Naive thymus-derived CD4-positive, alpha-beta T cell (primary cell): Measurements from ENCODE around the gene DSCAM. TPM values are rescaled to one million over a fixed set of nuclear protein-coding genes. Genes with fewer than 3 reads are reported as not detected.

ENCODE experiments used
- ATAC-seq: fragments of 150-1000 bp; cut with Tn5 transposase; 2 replicates; pipeline ENCODE4 v1.10.0; 2021; ENCODE audit warnings: mild to moderate bottlenecking, moderate library complexity
- CTCF ChIA-PET: fragments of 350-600 bp; sonication (Branson Sonifier 250); formaldehyde crosslinking; loops from one replicate; lab custom pipeline; 2021; ENCODE audit warnings: antibody characterized with exemption; lab: Charles Lee
- POLR2A ChIA-PET: fragments of 350-600 bp; sonication (Branson Sonifier 250); formaldehyde crosslinking; loops from one replicate; lab custom pipeline; 2021; ENCODE audit warnings: antibody characterized with exemption, inconsistent platforms; lab: Charles Lee
- DNase-seq, 9 donors: peaks; one replicate each; pipeline versions ENCODE4 v3.0.0 to v3.0.0-alpha.2; 2020 to 2022; ENCODE audit warnings: mixed read lengths in 1 of 9
- H3K27ac ChIP-seq: one replicate; pipeline ENCODE4 v1.7.0; 2013; ENCODE audit warnings: mild to moderate bottlenecking, low read depth, low read length, moderate library complexity
- H3K27me3 ChIP-seq, 2 donors: one replicate each; pipeline ENCODE4 v1.7.0; 2013; ENCODE audit warnings: low read length in 2 of 2, mild to moderate bottlenecking in 2 of 2, moderate library complexity in 2 of 2; ENCODE audit not compliant: control insufficient read depth in 2 of 2, insufficient read depth in 2 of 2
- H3K36me3 ChIP-seq, 3 experiments: 1 replicate in 2 of 3; 2 replicates in 1 of 3; pipeline ENCODE4 v1.7.0; 2013; ENCODE audit warnings: low read length in 3 of 3, mild to moderate bottlenecking in 3 of 3, moderate library complexity in 1 of 3; ENCODE audit not compliant: insufficient read depth in 3 of 3, control insufficient read depth in 2 of 3
- H3K4me1 ChIP-seq, 2 donors: one replicate each; pipeline ENCODE4 v1.7.0; 2013; ENCODE audit warnings: low read length in 2 of 2, mild to moderate bottlenecking in 2 of 2, moderate library complexity in 1 of 2; ENCODE audit not compliant: control insufficient read depth in 2 of 2, insufficient read depth in 2 of 2
- H3K4me3 ChIP-seq: 2 replicates; pipeline ENCODE4 v1.7.0; 2013; ENCODE audit warnings: mild to moderate bottlenecking, low read length
- H3K9me3 ChIP-seq, 3 experiments: 1 replicate in 2 of 3; 2 replicates in 1 of 3; pipeline ENCODE4 v1.7.0; 2013; ENCODE audit warnings: low read length in 3 of 3; ENCODE audit not compliant: control insufficient read depth in 2 of 3
- H3K27ac Mint-ChIP-seq, 9 donors: one replicate each; pipeline ENCODE4 v1.8.0; 2020 to 2022; ENCODE audit warnings: mixed read lengths in 9 of 9, mild to moderate bottlenecking in 8 of 9, moderate library complexity in 5 of 9, inconsistent platforms in 2 of 9
- H3K27me3 Mint-ChIP-seq, 5 donors: one replicate each; pipeline ENCODE4 v1.8.0; 2021 to 2022; ENCODE audit warnings: mixed read lengths in 5 of 5, mild to moderate bottlenecking in 1 of 5
- H3K36me3 Mint-ChIP-seq, 5 donors: one replicate each; pipeline ENCODE4 v1.8.0; 2020 to 2022; ENCODE audit warnings: mixed read lengths in 5 of 5, mild to moderate bottlenecking in 3 of 5, inconsistent platforms in 1 of 5
- H3K4me1 Mint-ChIP-seq, 7 donors: one replicate each; pipeline ENCODE4 v1.8.0; 2020 to 2022; ENCODE audit warnings: mixed read lengths in 7 of 7, mild to moderate bottlenecking in 3 of 7, inconsistent platforms in 1 of 7
- H3K4me3 Mint-ChIP-seq, 10 donors: one replicate each; pipeline ENCODE4 v1.8.0; 2020 to 2022; ENCODE audit warnings: mild to moderate bottlenecking in 10 of 10, mixed read lengths in 10 of 10, moderate library complexity in 6 of 10, inconsistent platforms in 2 of 10
- H3K9me3 Mint-ChIP-seq, 11 donors: one replicate each; pipeline ENCODE4 v1.8.0; 2020 to 2022; ENCODE audit warnings: mixed read lengths in 11 of 11, mild to moderate bottlenecking in 4 of 11, inconsistent platforms in 1 of 11, moderate library complexity in 1 of 11
- intact Hi-C, 2 donors: fragments of 100-400 bp; cut with micrococcal nuclease; formaldehyde crosslinking; loops; one replicate each; pipeline ENCODE4 v1.15.1; 2023
- polyA plus RNA-seq, 2 donors: library from polyadenylated mRNA; unstranded; fragments of 300-500 nt; fragmentation: Illumina TruSeq; gene quantifications; one replicate each; pipeline ENCODE4 v1.2.3, GENCODE V29; 2021
- total RNA-seq, 6 experiments: library from RNA in 5 of 6; stranded (reverse) in 5 of 6; gene quantifications; 1 replicate in 5 of 6; 2 replicates in 1 of 6; pipeline ENCODE4 v1.2.3 and lab custom pipeline; 2021 to 2026

Gene DSCAM
- total and polyA plus RNA-seq, 7 experiments from 2014 or later, result not detected

DNA sequence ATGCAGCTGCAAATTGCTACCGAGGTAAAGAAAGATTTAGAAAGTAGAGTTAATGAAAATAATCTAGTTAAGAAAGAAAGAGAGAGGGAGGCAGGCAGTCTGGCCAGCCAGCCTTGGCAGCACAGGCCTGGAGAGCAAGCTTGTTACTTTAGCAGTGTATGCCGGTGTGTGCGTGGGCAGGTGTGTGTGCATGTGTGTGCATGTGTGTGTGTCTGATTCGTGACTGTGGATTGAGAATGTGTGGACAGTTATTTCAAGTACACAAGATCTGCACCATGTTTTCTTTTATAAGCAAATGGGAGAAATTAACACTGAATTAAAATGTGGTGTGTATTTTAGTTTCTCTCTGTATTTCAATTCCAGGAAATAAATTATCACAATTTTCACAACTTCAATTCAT is 211.6 kb downstream of the DSCAM start:
- intact Hi-C loops, result no loop called here
- H3K4me1 Mint-ChIP-seq, result no peaks in the 10 kb centered on the region
- peaks cover 0 to 14% (median 0%) of the 10 kb centered on the region in 5 donors for H3K27me3 Mint-ChIP-seq
- H3K4me1 ChIP-seq, result no peaks in the 10 kb centered on the region
- no peaks in the 10 kb centered on the region for H3K36me3 ChIP-seq
- ATAC-seq (no peak), DNase-seq (no peak)
- CTCF ChIA-PET, result no interaction called here
- H3K9me3 ChIP-seq, result no peaks in the 10 kb centered on the region
- no peak overlapping the region for H3K27ac Mint-ChIP-seq
- no peaks in the 10 kb centered on the region for H3K36me3 Mint-ChIP-seq
- H3K9me3 Mint-ChIP-seq, result peaks cover 0 to 6% (median 0%) of the 10 kb centered on the region in 11 donors
- no peaks in the 10 kb centered on the region for H3K27me3 ChIP-seq
- POLR2A ChIA-PET, result no interaction called here
- no peak overlapping the region for H3K4me3 ChIP-seq
- H3K27ac ChIP-seq, result no peak overlapping the region
- H3K4me3 Mint-ChIP-seq, result no peak overlapping the region

DNA sequence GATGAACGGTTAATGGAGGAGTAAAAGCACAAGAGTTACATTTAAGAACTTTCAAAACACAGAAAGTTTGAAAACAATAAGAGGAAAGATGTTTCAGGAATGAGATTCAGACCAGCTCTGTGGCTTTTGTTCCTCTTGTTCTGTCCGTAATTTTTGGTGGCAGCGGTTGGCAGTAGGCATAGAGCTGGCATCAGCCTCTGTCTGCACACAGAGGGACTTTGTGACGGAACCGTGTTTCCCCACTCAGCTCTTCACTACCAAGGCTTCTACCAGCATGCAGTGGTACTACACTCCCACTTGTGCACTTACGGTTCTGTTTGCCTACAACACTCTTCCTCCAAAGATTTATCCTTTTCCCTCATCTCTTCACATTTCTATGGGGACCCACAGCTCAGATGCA is 212.8 kb downstream of the DSCAM start:
- Mint-ChIP-seq H3K4me3 (no peak overlapping the region), H3K9me3 (peaks cover 0 to 8% (median 4%) of the 10 kb centered on the region in 11 donors), H3K27ac (peak overlapping the region in 1 of 9 donors; percentile 27), H3K27me3 (peaks cover 0 to 11% (median 0%) of the 10 kb centered on the region in 5 donors), H3K36me3 (no peaks in the 10 kb centered on the region), H3K4me1 (peaks cover 0 to 2% (median 0%) of the 10 kb centered on the region in 7 donors)
- intact Hi-C loops, result no loop called here
- Histone ChIP-seq H3K27ac (no peak overlapping the region), H3K36me3 (no peaks in the 10 kb centered on the region), H3K27me3 (no peaks in the 10 kb centered on the region), H3K9me3 (no peaks in the 10 kb centered on the region), H3K4me3 (no peak overlapping the region), H3K4me1 (no peaks in the 10 kb centered on the region)
- CTCF ChIA-PET, result interaction anchor here (0.6 kb wide), 1 partner anchor 14 kb away, joined by 3 read pairs; no protein-coding TSS in a partner anchor
- no peak for ATAC-seq
- DNase-seq, result no peak
- POLR2A ChIA-PET, result no interaction called here

DNA sequence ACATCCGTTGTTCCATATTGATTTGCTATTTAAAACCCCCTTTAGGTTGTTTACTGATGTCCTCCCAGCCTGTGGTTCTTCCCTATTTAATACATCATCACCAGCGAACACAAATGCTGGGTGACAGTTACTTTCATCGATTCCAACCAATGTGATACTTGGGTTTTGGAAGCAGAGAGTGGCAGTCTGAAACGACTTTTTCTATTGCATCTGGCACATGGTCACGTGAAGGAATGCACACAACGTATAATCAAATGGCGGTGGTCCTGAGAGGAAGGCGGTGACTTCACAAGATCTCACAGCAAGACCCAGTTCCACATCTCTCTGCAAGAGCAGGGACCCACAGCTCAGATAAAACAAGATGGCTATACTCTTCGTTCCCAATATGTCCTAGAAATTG is 213.9 kb downstream of the DSCAM start:
- no peaks in the 10 kb centered on the region for H3K4me1 ChIP-seq
- no peaks in the 10 kb centered on the region for H3K27me3 ChIP-seq
- intact Hi-C loops, result no loop called here
- H3K36me3 Mint-ChIP-seq, result no peaks in the 10 kb centered on the region
- H3K27ac Mint-ChIP-seq, result no peak overlapping the region
- peaks cover 0 to 11% (median 0%) of the 10 kb centered on the region in 5 donors for H3K27me3 Mint-ChIP-seq
- no peaks in the 10 kb centered on the region for H3K36me3 ChIP-seq
- ATAC-seq (no peak), DNase-seq (no peak)
- peaks cover 0 to 8% (median 4%) of the 10 kb centered on the region in 11 donors for H3K9me3 Mint-ChIP-seq
- H3K9me3 ChIP-seq, result no peaks in the 10 kb centered on the region
- ChIA-PET POLR2A (no interaction called here), CTCF (no interaction called here)
- H3K4me3 ChIP-seq, result no peak overlapping the region
- no peak overlapping the region for H3K4me3 Mint-ChIP-seq
- H3K4me1 Mint-ChIP-seq, result peaks cover 0 to 2% (median 0%) of the 10 kb centered on the region in 7 donors
- H3K27ac ChIP-seq, result no peak overlapping the region

DNA sequence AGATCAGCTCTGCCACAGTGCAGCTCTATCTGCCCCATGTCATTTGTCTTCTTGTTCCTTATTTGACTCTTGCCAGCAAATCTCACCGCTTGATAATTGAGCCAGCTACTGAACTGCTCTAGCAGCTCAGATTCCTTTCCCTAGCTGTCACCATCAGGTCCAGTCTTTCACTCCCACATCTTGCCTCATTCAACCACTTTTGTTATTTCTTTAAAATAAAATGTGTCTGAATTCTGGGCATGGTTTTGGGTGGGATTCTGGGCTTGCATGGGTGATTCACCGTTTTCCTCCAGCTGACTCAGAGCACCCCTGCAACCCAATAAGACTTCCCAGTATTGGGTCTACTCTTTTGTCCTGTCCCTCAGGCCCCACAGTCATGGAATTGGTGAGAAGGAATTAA is 215.7 kb downstream of the DSCAM start:
- no peak overlapping the region for H3K4me3 Mint-ChIP-seq
- peaks cover 0 to 8% (median 4%) of the 10 kb centered on the region in 11 donors for H3K9me3 Mint-ChIP-seq
- intact Hi-C loops, result no loop called here
- H3K27me3 Mint-ChIP-seq, result peaks cover 0 to 11% (median 3%) of the 10 kb centered on the region in 5 donors
- no peaks in the 10 kb centered on the region for H3K36me3 ChIP-seq
- ChIA-PET POLR2A (no interaction called here), CTCF (interaction anchor here (0.6 kb wide), 1 partner anchor 939 kb away, joined by 4 read pairs; no protein-coding TSS in a partner anchor)
- H3K27ac Mint-ChIP-seq, result no peak overlapping the region
- no peak overlapping the region for H3K27ac ChIP-seq
- H3K36me3 Mint-ChIP-seq, result no peaks in the 10 kb centered on the region
- H3K27me3 ChIP-seq, result no peaks in the 10 kb centered on the region
- DNase-seq (no peak), ATAC-seq (no peak)
- H3K4me1 Mint-ChIP-seq, result peaks cover 0 to 2% (median 0%) of the 10 kb centered on the region in 7 donors
- no peaks in the 10 kb centered on the region for H3K4me1 ChIP-seq
- no peaks in the 10 kb centered on the region for H3K9me3 ChIP-seq
- no peak overlapping the region for H3K4me3 ChIP-seq

DNA sequence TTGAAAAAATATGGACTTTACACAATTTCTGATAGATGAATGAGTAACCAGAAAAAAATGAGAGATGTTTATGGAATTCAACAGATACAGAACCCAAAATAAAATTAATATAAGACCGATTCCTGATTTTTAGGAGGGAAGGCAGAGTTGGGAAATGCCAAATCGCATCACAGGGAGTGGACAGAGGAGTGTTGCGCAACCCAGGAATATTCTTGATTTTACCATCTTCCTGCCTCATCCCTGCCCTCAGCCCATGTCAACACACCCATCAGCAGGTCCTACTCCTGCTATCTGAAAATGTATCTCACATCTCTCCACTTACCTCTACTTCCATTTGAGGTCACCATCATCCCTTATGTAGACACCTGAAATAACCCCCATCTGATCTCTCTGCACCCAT is 221.0 kb downstream of the DSCAM start:
- DNase-seq, result no peak
- CTCF ChIA-PET, result no interaction called here
- Histone ChIP-seq H3K4me3 (no peak overlapping the region), H3K4me1 (no peaks in the 10 kb centered on the region), H3K27me3 (no peaks in the 10 kb centered on the region), H3K27ac (no peak overlapping the region), H3K9me3 (no peaks in the 10 kb centered on the region), H3K36me3 (no peaks in the 10 kb centered on the region)
- intact Hi-C loops, result no loop called here
- POLR2A ChIA-PET, result no interaction called here
- H3K4me1 Mint-ChIP-seq, result peaks cover 0 to 2% (median 0%) of the 10 kb centered on the region in 7 donors
- no peak for ATAC-seq
- peaks cover 0 to 6% (median 3%) of the 10 kb centered on the region in 5 donors for H3K27me3 Mint-ChIP-seq
- H3K27ac Mint-ChIP-seq, result no peak overlapping the region
- H3K36me3 Mint-ChIP-seq, result no peaks in the 10 kb centered on the region
- peaks cover 0 to 14% (median 4%) of the 10 kb centered on the region in 11 donors for H3K9me3 Mint-ChIP-seq
- no peak overlapping the region for H3K4me3 Mint-ChIP-seq

DNA sequence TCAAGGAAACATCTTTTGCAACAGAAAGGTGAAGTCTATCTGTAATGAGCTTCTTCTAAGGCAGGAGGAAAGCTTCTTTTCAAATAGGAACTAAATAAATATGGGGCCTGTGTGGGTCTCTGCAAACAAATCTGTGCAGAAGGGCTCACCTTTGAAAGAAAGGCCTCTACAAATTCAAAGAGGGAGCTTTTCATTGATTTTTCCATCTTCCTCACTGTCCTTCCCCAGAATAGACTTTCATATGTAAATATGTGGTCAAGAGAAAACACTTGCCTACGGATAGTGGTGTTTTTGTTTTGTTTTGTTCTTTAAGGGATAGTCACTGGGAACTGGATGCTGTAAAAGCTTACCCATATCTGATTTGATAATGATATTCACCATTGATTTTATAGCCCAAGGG is 223.4 kb downstream of the DSCAM start:
- H3K4me1 ChIP-seq, result no peaks in the 10 kb centered on the region
- H3K4me3 ChIP-seq, result no peak overlapping the region
- ChIA-PET POLR2A (no interaction called here), CTCF (no interaction called here)
- no peak for DNase-seq
- H3K27me3 Mint-ChIP-seq, result peaks cover 0 to 6% (median 3%) of the 10 kb centered on the region in 5 donors
- no peaks in the 10 kb centered on the region for H3K9me3 ChIP-seq
- H3K4me1 Mint-ChIP-seq, result no peaks in the 10 kb centered on the region
- H3K27ac ChIP-seq, result no peak overlapping the region
- intact Hi-C loops, result no loop called here
- H3K4me3 Mint-ChIP-seq, result no peak overlapping the region
- H3K27me3 ChIP-seq, result no peaks in the 10 kb centered on the region
- peaks cover 0 to 16% (median 8%) of the 10 kb centered on the region in 11 donors for H3K9me3 Mint-ChIP-seq
- no peak for ATAC-seq
- H3K36me3 ChIP-seq, result no peaks in the 10 kb centered on the region
- H3K36me3 Mint-ChIP-seq, result peaks cover 0 to 4% (median 0%) of the 10 kb centered on the region in 5 donors
- no peak overlapping the region for H3K27ac Mint-ChIP-seq

DNA sequence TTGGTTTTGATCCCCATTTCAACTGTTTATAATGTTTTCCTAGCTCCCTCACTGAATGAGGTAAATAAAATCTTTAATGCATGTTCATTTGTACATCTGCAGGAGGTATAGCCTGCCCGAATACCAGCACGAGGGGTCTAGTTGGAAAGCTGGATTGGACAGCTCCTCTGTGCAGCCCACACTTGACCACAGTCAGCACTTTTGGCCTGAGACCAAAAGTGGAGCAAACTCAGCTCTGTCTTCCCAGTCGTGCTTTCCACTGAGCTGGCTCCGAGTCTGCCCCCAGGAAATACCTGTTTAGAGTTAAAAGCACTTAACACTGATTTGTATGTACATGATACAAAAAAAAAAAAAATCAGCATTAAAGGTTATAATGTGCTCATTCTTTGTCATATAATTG is 224.4 kb downstream of the DSCAM start:
- Histone ChIP-seq H3K27me3 (no peaks in the 10 kb centered on the region), H3K4me1 (no peaks in the 10 kb centered on the region), H3K4me3 (no peak overlapping the region), H3K27ac (no peak overlapping the region), H3K36me3 (no peaks in the 10 kb centered on the region), H3K9me3 (no peaks in the 10 kb centered on the region)
- no peak for DNase-seq
- POLR2A ChIA-PET, result no interaction called here
- Mint-ChIP-seq H3K27me3 (peaks cover 0 to 13% (median 0%) of the 10 kb centered on the region in 5 donors), H3K36me3 (peaks cover 0 to 4% (median 0%) of the 10 kb centered on the region in 5 donors), H3K9me3 (peaks cover 0 to 16% (median 9%) of the 10 kb centered on the region in 11 donors), H3K4me3 (no peak overlapping the region), H3K27ac (no peak overlapping the region), H3K4me1 (no peaks in the 10 kb centered on the region)
- intact Hi-C loops, result no loop called here
- no peak for ATAC-seq
- CTCF ChIA-PET, result no interaction called here
